Left cardiac atrium (tissue), 4 donors: Measurements from ENCODE around the gene VTN. TPM values are rescaled to one million over a fixed set of nuclear protein-coding genes. Genes with fewer than 3 reads are reported as not detected.

Source experiments
- ATAC-seq, 2 donors: fragments of 200-7000 bp; cut with Tn5 transposase; one replicate each; pipeline ENCODE4 v1.9.1; 2020; ENCODE audit warnings: mild to moderate bottlenecking in 2 of 2, moderate library complexity in 2 of 2
- DNase-seq: peaks from one replicate; pipeline ENCODE4 v3.0.0-alpha.2; 2020
- intact Hi-C, 2 donors: fragments of 100-400 bp; cut with DNase I; formaldehyde crosslinking; loops; one replicate each; pipeline versions ENCODE4 v1.14.1 to v1.15.1; 2022 to 2023
- total RNA-seq, 2 donors: library from RNA; stranded (reverse); fragmentation: NEBNext Ultra II Directional; extraction: Animal tissue kit (Norgen Biotek cat#: 25700); gene quantifications; one replicate each; pipeline ENCODE4 v1.2.1, GENCODE V29; 2021
- donor health status: DM: no; HTN: yes; CAD: no.
- donor health status: DM: no; HTN: yes; CAD: no; lungs with severe emphysema.
- donor health status: DM: yes; HTN: yes; CAD: no.
- donor health status: Dilated cardiomyopathy.

The VTN gene
- total RNA-seq, 2 donors from 2014 or later: 14.3 to 24.3 TPM

DNA sequence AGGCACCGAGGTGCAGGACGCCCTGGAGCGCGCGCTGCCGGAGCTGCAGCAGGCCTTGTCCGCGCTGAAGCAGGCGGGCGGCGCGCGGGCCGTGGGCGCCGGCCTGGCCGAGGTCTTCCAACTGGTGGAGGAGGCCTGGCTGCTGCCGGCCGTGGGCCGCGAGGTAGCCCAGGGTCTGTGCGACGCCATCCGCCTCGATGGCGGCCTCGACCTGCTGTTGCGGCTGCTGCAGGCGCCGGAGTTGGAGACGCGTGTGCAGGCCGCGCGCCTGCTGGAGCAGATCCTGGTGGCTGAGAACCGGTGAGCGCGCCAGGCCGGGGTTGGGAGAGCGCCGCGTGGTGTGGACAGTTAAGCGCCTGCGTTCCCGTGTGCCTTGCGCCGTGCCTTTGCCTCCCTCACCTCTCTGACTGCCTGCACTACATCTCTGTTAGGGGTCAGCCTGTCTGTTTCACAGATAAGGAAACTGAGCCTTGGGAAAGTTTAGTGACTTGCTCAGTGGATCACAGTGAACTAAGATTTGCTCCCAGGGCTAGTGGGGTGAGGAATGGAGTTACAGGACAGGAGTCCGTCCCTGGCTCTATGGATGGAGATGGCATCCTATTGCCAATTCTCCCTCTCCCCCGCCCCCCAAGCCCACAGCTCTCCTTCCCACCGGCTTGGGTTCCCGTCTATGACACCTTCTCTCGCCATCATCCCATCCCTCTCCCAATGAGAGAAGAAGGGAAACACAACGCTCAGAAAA, 2.3 kb upstream of the VTN start:
- ATAC-seq (peak; percentile 13 to 19), DNase-seq (no peak)
- intact Hi-C loops: no loop called here

DNA sequence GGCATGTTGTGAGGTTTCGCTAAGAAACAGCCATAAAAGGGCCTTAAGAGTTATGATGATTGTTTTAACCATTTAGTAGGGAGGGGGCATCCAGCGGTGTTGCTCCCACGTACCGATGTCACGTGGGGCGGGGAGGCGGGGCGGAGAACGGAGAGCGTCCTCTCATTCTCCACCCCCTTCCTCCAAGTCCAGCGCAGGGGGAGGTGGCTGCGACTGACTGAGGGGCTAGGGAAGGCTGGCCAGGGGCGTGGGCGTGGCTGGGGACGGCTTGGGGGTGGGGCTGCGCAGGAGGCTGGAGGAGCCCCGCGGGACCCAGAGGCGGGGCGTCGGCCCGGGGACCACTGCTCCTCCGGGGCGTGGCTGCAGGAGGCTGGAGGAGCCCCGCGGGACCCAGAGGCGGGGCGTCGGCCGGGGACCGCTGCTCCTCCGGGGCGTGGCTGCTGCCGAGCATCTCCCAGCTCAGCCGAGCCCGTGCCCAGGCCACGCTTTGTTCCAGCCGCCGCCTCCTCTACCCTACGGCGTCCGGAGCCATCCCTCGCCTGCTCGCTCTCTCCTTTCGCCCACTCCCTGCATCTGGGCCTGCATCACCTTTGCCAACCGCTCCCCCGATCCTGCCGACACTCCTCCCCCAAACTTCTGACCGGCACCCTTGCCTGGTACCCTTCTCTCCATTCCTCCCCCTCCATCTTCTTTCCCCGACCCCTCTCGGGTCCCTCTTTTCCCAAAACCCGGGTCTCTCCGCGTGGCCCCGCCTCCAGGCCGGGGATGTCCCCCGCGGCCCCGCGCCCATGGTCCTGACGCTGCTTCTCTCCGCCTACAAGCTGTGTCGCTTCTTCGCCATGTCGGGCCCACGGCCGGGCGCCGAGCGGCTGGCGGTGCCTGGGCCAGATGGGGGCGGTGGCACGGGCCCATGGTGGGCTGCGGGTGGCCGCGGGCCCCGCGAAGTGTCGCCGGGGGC, 1.4 kb upstream of the VTN start, which contains the start of gene SARM1:
TSS of gene SARM1 (plus strand) at position 450 of the 958 bp plus-strand sequence. CDS start at position 789, 339 bp downstream.
- ATAC-seq: peak; percentile 84 to 89
- intact Hi-C loops: no loop called here
- DNase-seq: peak; percentile 93

DNA sequence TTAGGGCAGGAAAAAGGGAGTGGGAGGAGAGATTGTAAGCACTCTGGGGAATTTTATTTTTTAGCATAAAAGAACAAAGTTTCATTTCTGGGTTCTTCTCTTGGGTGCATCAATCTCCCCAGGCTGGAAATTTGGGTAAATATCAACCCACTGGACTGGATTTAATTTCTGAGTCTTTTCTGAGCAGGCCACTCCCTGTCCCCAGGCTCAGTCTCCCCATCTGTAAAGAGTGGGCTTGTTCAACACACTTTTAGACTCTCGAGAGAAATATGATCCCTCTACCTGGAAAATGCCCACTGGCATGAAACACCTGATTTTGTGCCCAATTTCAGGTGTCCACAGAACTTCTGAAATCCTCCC, 617 bp upstream of the VTN start:
- ATAC-seq (no peak), DNase-seq (no peak)
- intact Hi-C loops: no loop called here

DNA sequence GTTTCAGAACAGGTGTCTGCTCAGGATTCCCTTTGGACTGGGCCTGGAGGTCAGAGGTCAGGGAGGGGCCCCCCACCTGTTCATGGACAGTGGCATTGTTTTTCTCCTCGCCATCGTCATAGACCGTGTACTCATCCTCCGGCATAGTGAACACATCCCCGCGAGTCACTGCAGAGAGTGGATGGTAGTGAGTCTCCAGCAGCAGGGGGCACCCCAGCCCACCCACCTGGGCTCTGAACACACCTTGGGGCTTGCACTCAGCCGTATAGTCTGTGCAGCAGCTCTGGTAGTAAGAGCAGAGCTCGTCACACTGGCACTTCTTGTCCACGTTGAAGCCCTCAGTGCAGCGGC, 448 bp downstream of the VTN start:
- intact Hi-C loops: no loop called here
- DNase-seq (peak; percentile 25), ATAC-seq (no peak)

DNA sequence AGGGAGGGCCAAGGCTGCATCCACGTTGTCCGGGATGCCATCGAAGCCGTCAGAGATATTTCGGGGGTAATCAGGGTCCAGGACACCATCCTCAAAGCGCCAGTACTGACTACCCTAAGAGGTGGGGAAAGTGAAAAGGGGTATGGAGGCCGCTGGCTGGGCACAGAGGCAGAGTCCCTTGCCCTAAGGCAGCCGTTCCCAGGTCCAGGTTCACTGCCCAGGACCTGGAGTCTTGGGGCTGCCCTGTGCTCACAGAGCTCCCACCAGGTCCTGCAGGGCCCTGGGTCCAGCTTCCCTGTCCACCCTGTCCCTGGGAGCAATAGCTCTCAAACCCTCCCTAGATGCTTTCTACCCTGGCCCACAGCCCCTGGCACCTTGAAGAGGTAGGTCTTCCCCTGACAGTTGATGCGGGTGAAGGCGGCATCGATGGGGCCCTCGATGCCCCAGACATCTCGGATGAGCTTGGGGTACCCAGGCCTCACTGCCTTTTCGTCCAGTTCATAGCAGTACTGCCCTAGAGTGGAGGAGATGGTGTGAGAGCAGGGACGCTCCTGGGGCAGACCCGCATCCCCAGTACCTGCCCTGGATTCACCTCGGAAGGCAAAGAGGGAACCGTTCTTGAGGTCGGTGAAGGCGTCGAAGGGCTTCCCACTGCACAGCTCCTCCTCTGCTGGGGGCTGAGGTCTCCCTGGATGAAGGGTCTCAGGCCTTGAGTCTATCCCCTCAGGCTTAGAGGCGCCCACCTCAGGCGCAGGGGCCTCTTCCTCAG, 1.0 kb downstream of the VTN start:
- ATAC-seq (no peak), DNase-seq (no peak)
- intact Hi-C loops: no loop called here

DNA sequence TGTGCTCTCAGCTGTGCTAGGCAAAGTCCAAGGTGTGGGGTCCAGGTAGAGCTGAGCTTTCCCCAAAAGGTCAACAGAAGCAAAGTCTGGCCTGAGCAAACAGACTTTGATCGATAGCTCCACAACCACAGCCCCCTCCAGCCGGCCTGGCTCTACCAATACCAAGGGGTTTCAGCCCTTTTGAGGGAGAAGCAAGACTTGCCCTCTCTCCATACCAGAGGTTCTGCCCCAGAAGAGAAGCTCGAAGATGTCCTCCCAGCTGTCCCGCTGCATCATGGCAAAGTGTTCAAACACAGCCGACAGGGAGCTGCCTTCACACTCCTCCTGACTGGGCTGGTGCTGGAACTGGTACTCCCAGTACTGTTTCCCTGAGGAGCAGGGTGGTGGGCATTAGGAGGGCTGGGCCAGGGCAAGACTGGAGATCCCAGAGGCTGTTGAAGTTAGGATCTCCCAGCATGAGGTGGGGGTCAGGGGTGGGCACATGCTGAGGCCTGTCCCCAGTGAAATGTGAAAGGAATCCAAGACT, 1.7 kb downstream of the VTN start:
- ATAC-seq: no peak
- intact Hi-C loops: no loop called here
- no peak for DNase-seq

DNA sequence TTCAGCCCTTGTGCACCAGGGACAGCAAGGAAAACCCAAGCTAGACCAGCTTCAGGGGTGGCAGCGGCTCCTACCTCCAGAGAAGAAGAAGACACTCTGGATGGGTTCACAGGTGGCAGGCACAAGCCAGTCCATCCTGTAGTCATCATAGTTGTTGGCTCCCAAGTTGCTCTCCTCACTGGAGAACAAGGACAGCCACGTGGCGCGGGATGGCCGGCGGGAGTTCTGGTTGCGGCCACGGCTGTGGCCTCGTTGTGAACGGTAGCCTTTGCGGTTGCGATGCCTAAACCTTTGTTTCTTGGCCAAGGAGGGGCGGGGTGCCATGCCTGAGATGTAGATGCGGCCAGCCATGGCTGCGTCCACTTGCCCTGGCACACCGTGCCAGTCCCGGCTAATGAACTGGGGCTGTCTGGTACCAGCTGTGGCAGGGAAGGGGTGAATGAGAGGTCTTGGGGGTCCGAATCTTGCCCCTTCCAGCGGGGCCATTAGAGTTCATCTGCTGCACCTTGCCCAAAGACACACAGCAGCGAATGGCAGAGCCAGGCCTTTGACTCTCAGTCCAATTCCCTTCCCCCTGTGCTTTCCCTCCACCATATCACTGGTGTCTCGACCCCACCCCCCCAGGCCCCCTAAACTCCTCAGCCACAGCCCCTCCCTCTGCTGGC, 2.3 kb downstream of the VTN start:
- no peak for ATAC-seq
- intact Hi-C loops: no loop called here
- DNase-seq: no peak

DNA sequence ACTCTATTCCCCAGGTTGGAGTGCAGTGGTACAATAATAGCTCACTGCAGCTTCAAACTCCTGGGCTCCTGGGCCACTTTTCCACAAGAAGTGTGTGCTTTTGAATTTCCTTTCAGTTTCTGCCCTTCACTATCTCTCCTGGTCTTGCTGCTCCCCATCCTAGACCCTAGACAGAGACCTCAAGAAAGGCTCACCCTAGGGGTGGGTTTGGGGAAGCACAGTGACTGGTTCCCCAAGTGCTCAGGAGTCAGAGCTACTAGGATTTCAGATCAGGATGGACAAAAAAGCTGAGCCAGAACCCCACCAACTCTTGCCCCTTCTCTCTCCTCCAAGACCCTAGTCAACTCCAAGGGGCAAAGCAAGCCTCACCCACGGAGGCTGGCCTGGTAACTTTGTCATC, 3.5 kb downstream of the VTN start:
- DNase-seq: no peak
- ATAC-seq: no peak
- intact Hi-C loops: no loop called here

DNA sequence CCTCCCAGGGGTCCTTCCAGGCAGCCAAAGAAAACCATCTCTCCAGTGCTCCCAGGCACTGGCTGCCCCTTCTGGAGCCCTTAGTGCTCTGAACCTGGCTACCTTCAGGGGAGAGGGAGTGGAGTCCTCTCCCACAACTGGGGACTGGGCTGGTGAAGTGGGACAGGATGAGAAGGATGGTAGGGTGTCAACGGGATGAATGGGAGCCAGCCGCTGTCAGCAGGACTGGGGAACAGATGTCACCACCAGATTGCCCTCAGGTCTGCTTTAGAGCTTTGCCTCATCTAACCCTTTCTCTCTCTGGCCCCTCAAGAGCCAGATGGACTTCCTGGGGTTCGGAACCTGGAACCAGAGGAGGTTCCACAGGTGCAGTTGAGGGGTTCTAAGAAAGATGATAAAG, 4.6 kb downstream of the VTN start:
- no peak for DNase-seq
- intact Hi-C loops: no loop called here
- ATAC-seq: no peak

DNA sequence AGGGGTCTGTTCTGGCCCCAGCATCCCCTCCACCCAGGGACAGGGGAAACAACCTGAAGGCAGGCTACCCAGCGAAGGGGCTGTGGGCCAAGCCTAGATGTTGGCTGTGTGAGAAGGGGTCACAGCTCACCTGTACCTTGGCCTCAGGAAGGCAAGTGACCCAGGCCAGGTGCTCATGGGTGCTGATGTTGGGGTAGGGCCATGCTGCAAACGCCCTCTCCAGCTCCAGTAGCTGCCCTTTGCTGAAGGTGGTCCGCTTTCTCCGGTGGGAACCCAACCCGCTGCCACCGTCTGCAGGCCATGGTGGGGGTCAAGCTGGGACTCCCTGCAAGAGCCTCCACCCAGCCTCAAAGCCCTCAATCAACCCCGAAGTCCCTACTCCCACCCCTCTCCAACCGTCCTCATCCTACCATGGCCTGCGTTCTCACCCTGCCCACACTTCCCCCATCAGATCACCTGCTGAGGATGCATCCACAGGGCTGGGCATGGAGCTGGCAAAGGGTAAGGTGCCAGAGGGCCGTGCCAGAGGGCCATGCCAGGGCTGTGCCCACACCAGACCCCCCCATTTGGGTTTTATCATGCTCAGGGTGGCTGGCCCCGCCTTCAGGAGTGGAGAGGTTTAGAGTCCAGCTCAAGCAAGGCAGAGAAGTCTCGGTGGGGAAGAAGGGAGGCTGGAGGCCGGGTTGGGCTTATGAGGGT, 5.3 kb downstream of the VTN start, which contains the start of gene SEBOX:
TSS of gene SEBOX (minus strand) at position 535 of the 699 bp plus-strand sequence. CDS start at position 487, 48 bp downstream.
- DNase-seq: no peak
- intact Hi-C loops: no loop called here
- ATAC-seq: no peak

DNA sequence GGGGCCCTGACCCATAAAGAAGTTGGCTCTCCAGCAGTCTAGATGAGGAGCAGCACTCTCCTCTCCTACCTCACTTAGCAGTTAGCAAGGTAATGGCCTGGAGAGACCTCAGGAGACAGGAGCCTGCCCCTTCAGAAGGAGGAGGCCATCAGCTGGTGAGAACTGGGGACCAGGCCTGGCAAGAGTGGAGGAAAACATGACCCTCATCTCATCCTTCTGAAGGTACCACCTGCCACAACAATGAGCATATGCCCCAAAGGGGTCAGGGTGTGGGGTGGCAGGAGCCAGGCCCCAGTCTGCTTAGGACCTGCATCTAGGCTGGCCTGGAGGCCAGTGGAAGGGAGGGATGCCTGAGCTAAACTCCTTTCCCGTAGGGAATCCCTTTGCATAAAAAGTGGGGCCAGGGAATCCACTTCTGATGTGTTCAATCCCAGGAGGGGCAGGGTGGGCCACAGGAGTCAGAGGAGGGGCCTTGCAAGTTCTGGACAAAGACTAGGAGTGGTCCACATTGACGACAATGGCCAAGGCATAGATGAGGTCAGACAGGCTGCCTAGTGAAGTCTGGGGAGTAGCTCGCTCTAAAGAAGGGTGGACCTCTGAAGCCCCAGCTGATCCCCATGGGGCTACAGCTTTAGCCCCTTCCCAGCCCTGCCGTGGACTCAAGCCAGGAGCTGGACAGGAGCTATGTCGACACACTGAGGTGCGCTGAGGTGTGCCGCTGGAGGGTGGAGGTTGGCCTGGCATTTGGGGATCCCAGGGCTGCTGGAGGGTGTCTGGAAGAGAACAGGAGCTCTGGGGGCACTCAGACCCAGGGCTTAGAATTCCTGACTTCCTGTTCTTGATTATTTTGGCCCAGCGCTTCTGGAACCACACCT, 6.1 kb downstream of the VTN start:
- intact Hi-C loops: no loop called here
- DNase-seq (no peak), ATAC-seq (no peak)

DNA sequence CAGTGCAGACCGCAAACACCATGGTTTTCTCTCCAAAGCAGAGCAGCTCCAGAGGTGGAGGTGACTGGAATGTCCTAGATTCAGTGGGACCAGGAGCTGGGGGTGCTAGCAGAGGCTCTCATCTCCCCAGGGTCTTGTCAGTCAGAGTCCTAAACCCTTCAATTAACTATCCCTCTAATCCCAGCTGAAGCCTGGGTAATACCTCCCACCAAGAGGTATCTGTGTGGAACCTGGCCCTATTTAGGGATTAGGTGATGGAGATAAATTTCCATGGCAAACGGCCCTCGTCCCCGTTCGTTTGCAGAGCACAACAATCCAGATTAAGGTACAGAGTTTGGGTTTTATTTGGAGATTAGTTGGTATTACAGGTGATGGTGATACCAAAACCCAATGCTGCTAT, 6.9 kb downstream of the VTN start:
- ATAC-seq (no peak), DNase-seq (no peak)
- intact Hi-C loops: no loop called here

DNA sequence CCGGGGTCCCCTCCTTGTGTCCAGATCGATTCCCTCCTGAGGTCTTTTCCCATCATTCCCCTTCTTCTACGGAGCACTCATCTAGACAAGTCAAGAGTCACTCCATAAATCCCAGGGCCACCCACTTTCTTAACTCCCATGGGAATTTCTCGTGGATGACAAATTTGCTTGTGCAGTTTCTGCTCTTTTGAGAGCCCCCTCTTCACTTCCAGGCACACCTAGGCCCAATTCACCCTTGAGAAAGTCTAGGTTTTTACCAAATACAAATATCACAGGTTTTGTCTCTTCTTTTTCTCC, 12.3 kb downstream of the VTN start:
- DNase-seq (no peak), ATAC-seq (no peak)
- intact Hi-C loops: no loop called here

DNA sequence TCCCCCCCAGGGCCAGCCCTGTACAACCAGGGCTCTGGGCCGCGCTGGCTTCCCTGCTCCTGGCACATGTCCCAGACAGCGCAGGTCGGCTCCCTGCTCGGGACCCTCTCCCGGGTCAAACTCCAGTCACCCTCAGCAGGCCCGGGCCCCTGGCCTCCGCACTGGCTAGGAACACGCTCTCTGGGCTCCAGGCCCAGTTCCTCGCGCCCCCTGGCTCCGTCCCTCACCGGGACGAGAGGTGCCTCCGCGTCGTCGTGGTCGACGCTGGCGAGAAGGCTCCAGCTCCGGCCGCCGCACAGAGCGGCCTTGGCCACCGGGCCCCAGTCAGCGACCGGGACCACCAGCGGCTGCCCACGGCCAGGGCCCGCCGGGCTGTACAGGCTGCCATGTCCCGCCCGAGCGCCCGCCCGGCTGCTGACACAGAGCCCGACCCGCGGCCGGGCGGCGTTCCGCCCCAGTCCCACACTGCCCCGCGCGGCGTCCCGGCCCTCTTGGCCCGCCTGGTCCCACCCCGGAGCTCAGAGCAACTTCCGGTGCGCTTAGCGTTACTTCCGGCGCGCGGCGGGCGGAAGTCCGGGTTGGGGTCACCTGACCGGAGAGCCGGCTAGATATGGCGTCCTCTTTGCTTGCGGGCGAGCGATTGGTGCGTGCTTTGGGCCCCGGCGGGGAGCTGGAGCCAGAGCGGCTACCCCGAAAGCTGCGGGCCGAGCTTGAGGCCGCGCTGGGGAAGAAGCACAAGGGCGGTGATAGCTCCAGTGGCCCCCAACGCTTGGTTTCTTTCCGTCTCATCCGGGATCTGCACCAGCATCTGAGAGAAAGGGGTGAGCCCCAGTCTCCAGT, 12.8 kb downstream of the VTN start, which contains the start of gene POLDIP2:
TSS of gene POLDIP2 (minus strand) at position 467 of the 840 bp plus-strand sequence. CDS start at position 388, 79 bp downstream.
- intact Hi-C loops: no loop called here
- DNase-seq: peak; percentile 96
- peak; percentile 99 to 100 for ATAC-seq

DNA sequence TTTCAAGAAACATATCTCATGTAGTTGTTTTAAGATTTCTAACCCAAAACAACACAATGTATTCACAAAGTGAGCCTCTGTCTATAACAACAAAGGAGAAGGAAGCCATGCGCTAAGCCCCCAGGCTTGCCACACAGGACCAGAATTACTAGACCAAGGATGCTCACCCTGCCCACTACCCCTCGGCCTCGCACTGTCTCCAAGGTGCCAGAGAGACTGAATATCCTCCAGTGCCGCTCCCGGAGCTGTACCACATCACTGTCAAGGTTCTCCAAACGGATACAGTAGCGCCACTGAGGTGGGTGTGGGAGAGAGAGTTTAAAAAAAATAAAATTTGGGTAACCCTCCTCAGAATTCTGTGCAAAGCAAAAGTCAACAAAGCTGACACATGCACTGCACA, 19.8 kb downstream of the VTN start:
- no peak for DNase-seq
- no peak for ATAC-seq
- intact Hi-C loops: no loop called here

DNA sequence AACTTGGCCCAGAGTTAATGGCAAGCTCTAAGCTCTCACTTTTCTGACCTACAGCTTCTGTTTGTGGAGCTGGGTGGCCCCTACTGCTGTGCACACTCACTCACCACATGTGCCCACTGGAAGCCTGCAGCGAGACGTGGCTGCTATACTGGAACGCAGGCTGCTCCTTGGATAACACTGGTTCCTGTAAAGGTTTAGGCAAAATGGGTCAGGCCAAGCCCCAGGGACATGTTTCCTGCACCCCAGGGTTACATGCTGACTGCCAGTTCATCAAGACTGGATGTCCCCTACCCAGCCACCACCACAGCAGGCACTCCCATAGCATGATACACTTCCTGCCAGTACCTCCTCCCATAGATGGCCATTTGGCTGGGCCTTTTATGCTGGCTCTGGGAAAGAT, 21.1 kb downstream of the VTN start:
- intact Hi-C loops: no loop called here
- ATAC-seq: no peak

More for the DNA sequence above, 21.1 kb downstream of the VTN start:
- no peak for DNase-seq
